ENCODE measurements around the gene SLC6A16. TPM values are rescaled to one million over a fixed set of nuclear protein-coding genes. Genes with fewer than 3 reads are reported as not detected.

SLC6A16 gene
- total and polyA plus RNA-seq, 2 of the 8 experiments (the other 6 are each of a cell fraction or from before 2014, with no cell fraction given) = 1.1 to 1.5 TPM

GRCh38 chr19:49290517-49290916 is 34.5 kb downstream of the SLC6A16 start:
- Histone ChIP-seq H4K91ac (replicated peaks; ENCODE audit: insufficient read length, low read length) (no peak overlapping the region), H3K4me1 (replicated peaks in 1 of 4; ENCODE audit: control insufficient read depth in 3 of 4, insufficient read depth in 4 of 4, low read length in 3 of 4) (no peaks in the 10 kb centered on the region), H3K36me3 (ENCODE audit: control insufficient read depth in 2 of 4, insufficient read depth in 4 of 4, low read length in 3 of 4) (no peaks in the 10 kb centered on the region), H2AK5ac (ENCODE audit: low read depth, low read length) (no peak overlapping the region), H3K4ac (replicated peaks; ENCODE audit: insufficient read length, low read depth, low read length) (no peak overlapping the region), H4K8ac (ENCODE audit: extremely low read depth, insufficient read depth, low read length) (no peak overlapping the region), H3K23ac (ENCODE audit: insufficient read length) (no peak overlapping the region), H3K56ac (replicated peaks; ENCODE audit: insufficient read length, low read depth, low read length) (no peak overlapping the region), H3K23me2 (ENCODE audit: low read depth, low read length) (no peaks in the 10 kb centered on the region), H4K20me1 (replicated peaks in 1 of 2; ENCODE audit: control insufficient read depth in 1 of 2, insufficient read depth in 2 of 2, low read length in 2 of 2) (no peaks in the 10 kb centered on the region), H3K79me2 (ENCODE audit: control insufficient read depth in 1 of 2, insufficient read depth in 2 of 2, low read length in 2 of 2) (no peaks in the 10 kb centered on the region), H3K9me3 (ENCODE audit: insufficient read depth in 2 of 2, low read depth in 1 of 2, low read length in 1 of 2) (peaks cover 6 to 9% of the 10 kb centered on the region in 2 experiments; a peak in 2 of 4 replicates), H2BK12ac (ENCODE audit: low read depth, low read length) (no peak overlapping the region), H3K9ac (replicated peaks in 1 of 4; ENCODE audit: extremely low read depth in 1 of 4, low read depth in 3 of 4, low read length in 3 of 4) (no peak overlapping the region), H3K4me3 (ENCODE audit: extremely low read depth in 1 of 4, insufficient read depth in 2 of 4, low read depth in 3 of 4, low read length in 4 of 4) (no peak overlapping the region), H3K18ac (ENCODE audit: extremely low read depth, low read length) (no peak overlapping the region), H3K27ac (ENCODE audit: low read depth, low read length) (no peak overlapping the region), H3K4me2 (ENCODE audit: insufficient read depth in 1 of 2, low read depth in 2 of 2, low read length in 2 of 2) (no peak overlapping the region), H4K5ac (ENCODE audit: insufficient read length, low read depth, low read length) (no peak overlapping the region), H2BK15ac (ENCODE audit: low read length) (no peak overlapping the region), H3K79me1 (ENCODE audit: low read depth, low read length) (no peaks in the 10 kb centered on the region), H2BK120ac (replicated peaks; ENCODE audit: low read depth, low read length) (no peak overlapping the region), H2AFZ (ENCODE audit: low read length) (no peak overlapping the region), H2BK5ac (ENCODE audit: low read depth, low read length) (no peak overlapping the region), H3K14ac (ENCODE audit: insufficient read length) (no peak overlapping the region), H3K27me3 (replicated peaks in 1 of 4; ENCODE audit: control insufficient read depth in 3 of 4, extremely low read depth in 1 of 4, insufficient read depth in 3 of 4, low read length in 3 of 4) (no peaks in the 10 kb centered on the region), H2BK20ac (ENCODE audit: low read length) (no peak overlapping the region)
- DNase-seq (ENCODE audit: low read depth in 1 of 2, low spot score in 2 of 2) (no peak), FAIRE-seq (no peak)
- ChIA-PET POLR2A (ENCODE audit: partially characterized antibody) (no interaction called here), CTCF (ENCODE audit: partially characterized antibody) (no interaction called here)
- WGBS, 2 experiments (ENCODE audit: extremely low coverage in 1 of 2, insufficient coverage in 1 of 2, insufficient read length in 1 of 2, insufficient replicate concordance in 2 of 2, low coverage in 1 of 2, low lambda C conversion rate in 2 of 2, missing lambda C conversion rate in 1 of 2) = 84% methylated on average over 3 of the region's 3 CpGs; no CpG with 5 or more reads in 1 of the 2 experiments
- TF ChIP-seq KDM1A (IDR thresholded peaks at IDR 0.05; ENCODE audit: borderline replicate concordance, low read length) = no peak
- no peak for TF ChIP-seq CHD1 (IDR thresholded peaks at IDR 0.05; ENCODE audit: low read depth, low read length)
- TF ChIP-seq KDM4A (IDR thresholded peaks at IDR 0.05; ENCODE audit: low read depth, low read length, severe bottlenecking) = no peak
- TF ChIP-seq, protein P1, sequence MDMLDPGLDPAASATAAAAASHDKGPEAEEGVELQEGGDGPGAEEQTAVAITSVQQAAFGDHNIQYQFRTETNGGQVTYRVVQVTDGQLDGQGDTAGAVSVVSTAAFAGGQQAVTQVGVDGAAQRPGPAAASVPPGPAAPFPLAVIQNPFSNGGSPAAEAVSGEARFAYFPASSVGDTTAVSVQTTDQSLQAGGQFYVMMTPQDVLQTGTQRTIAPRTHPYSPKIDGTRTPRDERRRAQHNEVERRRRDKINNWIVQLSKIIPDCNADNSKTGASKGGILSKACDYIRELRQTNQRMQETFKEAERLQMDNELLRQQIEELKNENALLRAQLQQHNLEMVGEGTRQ (IDR thresholded peaks at IDR 0.05; ENCODE audit: low read length) = no peak
- no peak for TF ChIP-seq JUND (IDR thresholded peaks at IDR 0.05; ENCODE audit: low read length)

Data from H1 (cell line).